ENCODE measurements around the gene SLC12A2.

DNA sequence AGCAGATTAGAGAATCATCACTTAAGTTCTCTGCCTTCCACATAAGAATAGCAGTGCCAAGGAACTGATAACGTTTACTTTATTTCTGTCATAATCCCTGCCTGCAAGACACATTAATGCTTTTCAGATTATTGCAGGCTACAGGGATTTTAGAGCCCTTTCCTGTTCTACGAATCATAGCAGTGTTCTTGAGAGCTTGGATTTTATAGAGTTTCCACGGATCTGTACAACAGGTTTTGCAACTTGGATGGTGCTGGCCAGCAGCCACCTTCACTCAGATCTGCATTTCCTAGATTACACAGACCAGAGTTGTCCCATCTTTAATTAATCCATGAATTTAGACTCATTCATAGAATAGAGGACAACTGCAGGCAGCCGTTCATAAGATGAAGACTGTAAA is 38.1 kb downstream of the SLC12A2 start:
- TF ChIP-seq CTCF (conservative IDR thresholded peaks at IDR 0.05 in 1 of 2, IDR thresholded peaks at IDR 0.05 in 1 of 2; ENCODE audit: extremely low read depth in 1 of 2, insufficient read depth in 1 of 2, low read depth in 1 of 2, low read length in 2 of 2) (no peak), EZH2 (IDR thresholded peaks at IDR 0.05; ENCODE audit: borderline replicate concordance, low read length) (no peak)

All from mammary epithelial cell (primary cell).